MM.1S (cell line): ENCODE data around the gene EYA2.

Experiments
- DNase-seq: peaks from one replicate; pipeline ENCODE4 v3.0.0-alpha.2; 2015
- H2AFZ ChIP-seq: fragments of 300-600 bp; sonication (generic); 2 replicates; pipeline ENCODE4 v1.6.0; 2016; ENCODE audit warnings: antibody characterized with exemption, low read length
- H3F3A ChIP-seq: fragments of 300-600 bp; sonication (generic); 2 replicates; pipeline ENCODE4 v1.6.1; 2016; ENCODE audit warnings: mild to moderate bottlenecking, antibody characterized with exemption, low read length, moderate library complexity, mixed read lengths; ENCODE audit not compliant: insufficient read depth
- H3K27ac ChIP-seq: fragments of 300-600 bp; sonication (generic); 2 replicates; pipeline ENCODE4 v1.5.1; 2016; ENCODE audit warnings: mild to moderate bottlenecking, low read length
- H3K27me3 ChIP-seq: fragments of 300-600 bp; sonication (generic); replicated peaks from 2 replicates; pipeline ENCODE4 v1.6.0; 2016; ENCODE audit warnings: low read length; ENCODE audit not compliant: insufficient read depth
- H3K36me3 ChIP-seq: fragments of 300-600 bp; sonication (generic); replicated peaks from 2 replicates; pipeline ENCODE4 v1.6.1; 2016; ENCODE audit warnings: mild to moderate bottlenecking, low read length, mixed read lengths; ENCODE audit not compliant: insufficient read depth
- H3K4me1 ChIP-seq: fragments of 300-600 bp; sonication (generic); 2 replicates; pipeline ENCODE4 v1.6.1; 2016; ENCODE audit warnings: low read length, mixed read lengths
- H3K4me2 ChIP-seq: fragments of 300-600 bp; sonication (generic); 2 replicates; pipeline ENCODE4 v1.6.0; 2016; ENCODE audit warnings: low read depth, low read length
- H3K4me3 ChIP-seq: fragments of 300-600 bp; sonication (generic); 2 replicates; pipeline ENCODE4 v1.5.1; 2016; ENCODE audit warnings: low read length, mixed read lengths
- H3K79me2 ChIP-seq: fragments of 300-600 bp; sonication (generic); 2 replicates; pipeline ENCODE4 v1.6.1; 2016; ENCODE audit warnings: mixed run types, low read length, mixed read lengths
- H3K9ac ChIP-seq: fragments of 300-600 bp; sonication (generic); 2 replicates; pipeline ENCODE4 v1.6.1; 2016; ENCODE audit warnings: low read length, mixed read lengths
- H3K9me2 ChIP-seq: fragments of 300-600 bp; sonication (generic); replicated peaks from 2 replicates; pipeline ENCODE4 v1.6.1; 2016; ENCODE audit warnings: mild to moderate bottlenecking, low read length, mixed read lengths; ENCODE audit not compliant: insufficient read depth
- H3K9me3 ChIP-seq: fragments of 300-600 bp; sonication (generic); replicated peaks from 2 replicates; pipeline ENCODE4 v1.6.1; 2016; ENCODE audit warnings: mild to moderate bottlenecking, low read length, mixed read lengths; ENCODE audit not compliant: insufficient read depth
- H4K20me1 ChIP-seq: fragments of 300-600 bp; sonication (generic); 2 replicates; pipeline ENCODE4 v1.6.1; 2016; ENCODE audit warnings: mild to moderate bottlenecking, low read length, moderate library complexity, mixed read lengths; ENCODE audit not compliant: insufficient read depth
- EZH2 ChIP-seq: fragments of 300-600 bp; sonication (generic); optimal IDR thresholded peaks from 2 replicates; pipeline ENCODE3; 2017; ENCODE audit warnings: low read depth, mild to moderate bottlenecking, antibody characterized with exemption, low read length, mixed read lengths
- EZH2phosphoT487 ChIP-seq: fragments of 300-600 bp; sonication (generic); IDR thresholded peaks from 2 replicates; pipeline ENCODE4 v1.6.1; 2018; ENCODE audit warnings: antibody characterized with exemption, low read length
- TF ChIP-seq, protein P1 (sequence below): fragments of 300-600 bp; sonication (generic); IDR thresholded peaks from 2 replicates; pipeline ENCODE4 v1.5.1; 2016; ENCODE audit warnings: antibody characterized with exemption, low read length, mixed read lengths

The EYA2 gene

DNA sequence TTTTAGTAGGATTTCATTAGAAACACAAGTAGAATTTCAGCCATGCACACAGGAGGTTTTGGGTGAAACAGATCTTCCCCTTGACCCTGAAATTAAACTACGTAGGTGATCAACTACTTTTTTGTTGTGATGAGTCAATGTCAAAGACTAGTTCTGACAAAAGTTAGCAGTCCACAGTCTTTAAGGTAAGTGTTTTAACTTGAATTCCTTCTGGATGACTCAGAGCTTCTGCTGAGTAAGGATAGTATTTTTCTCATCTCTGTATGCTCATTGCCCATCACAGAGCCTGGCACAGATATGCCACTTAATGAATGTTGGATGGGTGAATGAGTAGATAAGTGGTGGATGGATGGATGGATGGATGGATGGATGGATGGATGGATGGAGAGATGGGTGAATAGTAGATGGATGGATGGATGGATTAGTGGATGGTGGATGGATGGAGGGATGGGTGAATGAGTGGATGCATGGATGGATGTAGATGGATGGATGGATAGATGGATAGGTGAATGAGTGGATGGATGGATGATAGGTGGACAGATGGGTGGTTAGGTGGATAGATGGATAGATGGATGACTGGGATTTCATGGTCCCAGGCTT lies 296.5 kb downstream of the EYA2 start:
- H3K79me2 ChIP-seq = no peaks in the 10 kb centered on the region
- no peak for TF ChIP-seq EZH2phosphoT487
- no peak for TF ChIP-seq EZH2
- TF ChIP-seq, protein P1, sequence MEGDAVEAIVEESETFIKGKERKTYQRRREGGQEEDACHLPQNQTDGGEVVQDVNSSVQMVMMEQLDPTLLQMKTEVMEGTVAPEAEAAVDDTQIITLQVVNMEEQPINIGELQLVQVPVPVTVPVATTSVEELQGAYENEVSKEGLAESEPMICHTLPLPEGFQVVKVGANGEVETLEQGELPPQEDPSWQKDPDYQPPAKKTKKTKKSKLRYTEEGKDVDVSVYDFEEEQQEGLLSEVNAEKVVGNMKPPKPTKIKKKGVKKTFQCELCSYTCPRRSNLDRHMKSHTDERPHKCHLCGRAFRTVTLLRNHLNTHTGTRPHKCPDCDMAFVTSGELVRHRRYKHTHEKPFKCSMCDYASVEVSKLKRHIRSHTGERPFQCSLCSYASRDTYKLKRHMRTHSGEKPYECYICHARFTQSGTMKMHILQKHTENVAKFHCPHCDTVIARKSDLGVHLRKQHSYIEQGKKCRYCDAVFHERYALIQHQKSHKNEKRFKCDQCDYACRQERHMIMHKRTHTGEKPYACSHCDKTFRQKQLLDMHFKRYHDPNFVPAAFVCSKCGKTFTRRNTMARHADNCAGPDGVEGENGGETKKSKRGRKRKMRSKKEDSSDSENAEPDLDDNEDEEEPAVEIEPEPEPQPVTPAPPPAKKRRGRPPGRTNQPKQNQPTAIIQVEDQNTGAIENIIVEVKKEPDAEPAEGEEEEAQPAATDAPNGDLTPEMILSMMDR = no peak
- no peak overlapping the region for H3K27ac ChIP-seq
- H3K36me3 ChIP-seq = no peaks in the 10 kb centered on the region
- H2AFZ ChIP-seq = no peak overlapping the region
- H3F3A ChIP-seq = no peaks in the 10 kb centered on the region
- H3K9ac ChIP-seq = no peak overlapping the region
- no peaks in the 10 kb centered on the region for H4K20me1 ChIP-seq
- DNase-seq = no peak
- H3K4me2 ChIP-seq = no peak overlapping the region
- peaks cover 6% of the 10 kb centered on the region; the same call in 1 of the 2 replicates for H3K4me1 ChIP-seq
- no peaks in the 10 kb centered on the region for H3K9me2 ChIP-seq
- no peak overlapping the region for H3K4me3 ChIP-seq
- H3K9me3 ChIP-seq = no peaks in the 10 kb centered on the region; the same call in 1 of the 2 replicates
- no peaks in the 10 kb centered on the region for H3K27me3 ChIP-seq

DNA sequence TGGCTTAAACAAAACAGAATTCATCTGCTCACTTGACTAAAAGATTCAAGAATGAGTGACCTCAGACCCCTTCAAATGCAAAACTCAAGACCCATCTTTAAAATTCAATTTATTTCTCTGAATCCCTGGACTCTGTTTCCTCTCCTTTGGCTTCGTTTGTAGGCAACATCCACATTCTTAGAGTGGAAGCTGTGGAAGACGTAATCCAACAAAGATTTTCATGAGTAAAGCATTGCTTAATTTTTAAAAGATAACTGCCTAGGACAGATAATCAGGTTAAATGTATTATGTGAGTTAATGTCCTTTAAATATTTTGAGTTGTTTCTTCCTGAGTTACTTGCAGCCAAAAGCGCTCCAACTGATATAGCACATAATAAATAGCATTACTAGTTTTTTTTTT lies 297.3 kb downstream of the EYA2 start:
- H3K4me3 ChIP-seq = no peak overlapping the region
- TF ChIP-seq, protein P1 = no peak
- TF ChIP-seq EZH2phosphoT487 (no peak), EZH2 (no peak)
- no peaks in the 10 kb centered on the region for H4K20me1 ChIP-seq
- no peaks in the 10 kb centered on the region; the same call in 1 of the 2 replicates for H3K9me3 ChIP-seq
- no peak for DNase-seq
- no peak overlapping the region for H3K4me2 ChIP-seq
- no peaks in the 10 kb centered on the region for H3K9me2 ChIP-seq
- no peaks in the 10 kb centered on the region for H3K79me2 ChIP-seq
- no peak overlapping the region for H3K9ac ChIP-seq
- no peaks in the 10 kb centered on the region for H3F3A ChIP-seq
- no peak overlapping the region for H2AFZ ChIP-seq
- no peaks in the 10 kb centered on the region for H3K27me3 ChIP-seq
- peaks cover 9% of the 10 kb centered on the region; the same call in 1 of the 2 replicates for H3K4me1 ChIP-seq
- no peak overlapping the region for H3K27ac ChIP-seq
- no peaks in the 10 kb centered on the region for H3K36me3 ChIP-seq

DNA sequence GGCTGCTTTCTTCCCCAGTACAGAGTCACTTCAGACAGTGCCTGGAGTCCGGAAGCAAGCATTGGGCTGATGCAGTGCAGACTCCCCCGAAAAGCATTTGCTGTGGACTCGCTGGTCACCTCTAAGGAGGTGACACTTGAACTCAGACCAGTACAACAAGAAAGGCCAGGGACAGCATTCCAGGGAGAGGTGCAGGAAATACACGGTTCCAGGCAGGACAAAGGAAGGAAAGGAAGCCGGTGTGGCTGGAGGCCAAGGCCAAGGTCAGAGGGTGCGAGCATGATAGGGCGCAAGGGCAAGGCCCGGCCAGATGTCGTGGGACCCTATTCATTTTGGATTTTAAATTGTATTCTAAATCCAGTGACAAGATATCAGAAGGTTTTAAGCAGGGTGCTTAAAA lies 300.9 kb downstream of the EYA2 start:
- H3K4me3 ChIP-seq = no peak overlapping the region
- no peak overlapping the region for H3K27ac ChIP-seq
- no peaks in the 10 kb centered on the region for H3K79me2 ChIP-seq
- H3K9ac ChIP-seq = no peak overlapping the region
- H3K4me1 ChIP-seq = peaks cover 11% of the 10 kb centered on the region; the same call in 1 of the 2 replicates
- H3K36me3 ChIP-seq = no peaks in the 10 kb centered on the region
- H3F3A ChIP-seq = no peaks in the 10 kb centered on the region
- TF ChIP-seq EZH2 (no peak), EZH2phosphoT487 (no peak)
- TF ChIP-seq, protein P1 = no peak
- no peaks in the 10 kb centered on the region for H4K20me1 ChIP-seq
- H3K27me3 ChIP-seq = no peaks in the 10 kb centered on the region
- DNase-seq = no peak
- no peaks in the 10 kb centered on the region; the same call in 1 of the 2 replicates for H3K9me3 ChIP-seq
- H2AFZ ChIP-seq = no peak overlapping the region
- H3K9me2 ChIP-seq = no peaks in the 10 kb centered on the region
- H3K4me2 ChIP-seq = no peak overlapping the region
